NCI-H1417 (cell line): ENCODE results near the gene RFTN1.

Source experiments
- DNase-seq, 3 experiments: peaks; one replicate each; lab custom pipeline; 2025; lab: John Stamatoyannopoulos, UW

RFTN1 gene

GRCh38 chr3:16466822-16467221 lies 46.7 kb downstream of the RFTN1 start:
- DNase-seq: no peak

DNA sequence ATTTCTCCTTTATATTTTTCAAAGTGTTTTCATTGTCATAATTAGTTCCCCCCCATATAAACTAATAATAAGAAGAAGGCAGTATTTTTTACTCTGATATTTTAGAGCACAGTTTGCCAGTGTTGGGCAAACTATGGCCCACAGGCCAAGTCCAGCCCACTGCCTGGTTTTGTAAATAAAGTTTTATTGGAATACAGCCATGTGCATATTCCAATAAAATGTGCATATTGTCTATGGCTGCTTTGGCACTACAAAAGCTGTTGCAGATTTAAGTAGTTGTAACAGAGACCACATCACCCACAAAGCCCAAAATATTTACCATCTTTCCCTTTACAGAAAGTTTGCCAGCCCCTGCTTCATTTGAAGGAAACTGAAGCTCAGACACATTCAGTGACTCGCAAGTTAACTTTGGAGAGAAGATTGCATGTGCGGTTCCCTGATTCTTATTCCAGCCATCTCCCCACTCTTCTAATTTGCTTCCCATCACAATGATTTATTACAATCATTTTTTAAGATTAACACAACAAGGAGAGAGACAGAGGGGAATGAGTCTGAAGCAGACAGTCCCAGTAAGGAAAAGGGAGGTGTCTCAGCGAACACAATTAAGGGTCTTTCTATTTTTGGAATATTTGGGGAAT lies 48.9 kb downstream of the RFTN1 start:
- no peak for DNase-seq

DNA sequence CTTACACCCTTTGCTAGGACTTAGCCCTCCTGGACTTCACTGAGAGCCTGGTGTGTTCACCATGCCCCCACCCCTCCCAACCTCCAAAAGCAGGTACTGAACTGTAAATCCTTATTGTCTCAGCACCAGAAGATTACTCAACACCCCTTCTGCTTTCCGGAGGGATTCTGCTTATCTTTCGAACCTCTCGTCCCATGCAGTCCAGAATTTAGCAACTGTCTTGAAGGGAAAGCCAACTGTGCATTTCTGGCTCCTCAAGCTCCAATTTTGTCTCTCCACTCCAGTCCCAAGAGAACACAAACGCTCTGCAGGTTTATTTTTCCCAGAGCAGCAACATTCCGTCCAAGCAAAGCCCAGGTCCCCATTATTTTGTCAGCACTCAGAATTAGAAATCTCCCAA lies 49.6 kb downstream of the RFTN1 start:
- DNase-seq: no peak

DNA sequence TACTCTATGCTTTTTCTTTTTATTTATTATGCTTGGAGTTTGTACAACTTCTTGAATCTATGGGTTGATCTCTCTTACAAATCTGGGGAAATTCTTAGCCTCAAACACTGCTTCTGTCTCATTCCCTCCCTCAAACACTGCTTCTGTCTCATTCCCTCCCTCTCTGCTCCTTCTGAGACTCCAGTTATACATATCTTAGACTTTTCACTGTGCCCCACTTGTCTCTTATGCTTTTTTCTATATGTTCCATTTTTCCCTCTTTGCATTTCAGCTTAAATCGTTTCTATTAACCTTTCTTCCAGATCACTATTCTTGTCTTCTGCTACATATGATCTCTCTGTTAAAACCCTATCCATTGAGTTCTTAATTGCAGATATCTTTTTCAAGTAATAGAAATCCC lies 50.4 kb downstream of the RFTN1 start:
- DNase-seq: no peak

GRCh38 chr3:16462679-16463078 lies 50.8 kb downstream of the RFTN1 start:
- DNase-seq: no peak

DNA sequence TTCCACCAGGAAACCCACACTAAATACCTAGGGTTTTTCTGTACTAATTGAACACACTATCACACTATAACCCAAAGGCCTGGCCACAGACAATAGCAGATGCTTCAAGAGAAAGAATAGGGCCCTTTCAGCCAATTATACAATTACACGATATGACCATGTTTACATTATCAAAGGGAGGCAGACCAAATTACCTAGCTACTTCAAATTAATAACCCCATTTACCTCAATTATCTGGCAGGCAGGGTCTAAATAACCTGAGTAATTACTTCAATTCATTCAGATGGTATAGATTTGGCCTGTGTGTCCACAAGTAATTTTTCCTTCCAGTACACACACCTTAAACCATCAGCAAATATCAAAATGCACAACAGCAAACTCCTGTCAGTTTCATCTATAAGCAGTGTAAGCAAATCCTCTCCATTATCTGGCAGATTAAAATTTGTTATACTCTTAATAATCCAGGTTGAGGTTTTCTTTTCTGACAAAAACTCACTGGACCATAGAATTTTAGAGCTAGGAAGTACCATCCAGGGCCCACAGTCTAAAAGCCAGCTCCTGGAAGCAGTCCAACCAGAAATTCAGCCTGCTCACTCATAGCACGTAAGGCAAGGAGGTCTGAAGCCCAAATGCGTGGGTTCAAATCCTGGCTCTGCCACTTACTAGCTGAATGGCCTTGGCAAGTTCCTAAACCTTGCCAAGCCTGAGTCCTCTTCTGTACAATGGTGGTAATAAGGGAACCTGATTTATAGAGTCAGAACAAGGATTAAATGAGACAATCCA lies 51.8 kb downstream of the RFTN1 start:
- peak in 2 of 3 experiments; percentile 78 to 97 for DNase-seq

GRCh38 chr3:16460886-16461285 lies 52.6 kb downstream of the RFTN1 start:
- peak in 2 of 3 experiments; percentile 42 to 80 for DNase-seq

DNA sequence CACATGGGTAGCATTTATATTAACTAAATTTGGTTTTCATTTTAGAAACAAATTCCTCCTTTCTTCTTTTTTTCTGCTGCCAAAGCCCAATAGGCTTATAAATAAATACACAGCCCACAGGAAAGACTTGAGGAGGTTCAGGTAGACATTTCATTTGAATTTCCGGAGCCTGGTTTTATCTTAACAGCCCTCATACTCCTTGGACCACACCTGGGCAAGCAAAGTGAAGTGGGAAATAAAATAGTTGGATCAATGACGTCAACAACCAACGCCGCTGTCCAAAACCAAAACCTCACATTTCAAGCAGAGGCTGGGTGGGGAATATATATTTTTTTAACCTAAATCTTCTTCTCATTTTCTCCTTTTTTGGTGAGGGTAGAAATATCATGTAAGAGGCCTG lies 53.2 kb downstream of the RFTN1 start:
- DNase-seq: no peak

DNA sequence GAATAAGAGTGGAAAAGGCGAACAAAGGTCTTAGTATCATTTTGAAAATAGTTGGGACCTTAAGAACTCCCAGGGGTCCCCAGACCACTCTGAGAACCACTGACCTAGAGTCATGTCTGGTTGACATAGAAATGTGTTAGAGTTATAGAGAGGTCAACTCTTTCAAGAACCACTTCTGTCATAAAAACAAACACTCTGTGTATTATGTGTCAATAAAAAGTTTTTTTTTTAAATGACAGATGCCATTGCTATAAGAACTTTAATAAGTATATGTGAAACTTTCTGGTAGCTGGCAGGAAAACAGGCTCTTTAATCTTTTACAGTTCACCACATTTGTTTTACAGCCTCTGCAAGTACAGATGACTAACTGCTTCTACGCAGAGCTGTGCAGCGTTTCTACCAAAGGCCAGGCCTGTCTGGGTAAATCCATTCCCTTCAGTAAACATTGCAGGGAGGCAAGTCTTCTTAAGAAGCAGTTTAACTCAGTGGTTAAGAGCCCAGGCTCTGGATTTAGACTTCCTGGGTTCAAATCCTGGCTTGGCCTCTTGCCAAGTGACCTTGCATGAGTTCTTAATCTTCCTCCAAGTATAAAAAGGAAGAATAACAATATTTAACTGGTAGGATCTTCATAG lies 56.6 kb downstream of the RFTN1 start:
- DNase-seq: no peak

DNA sequence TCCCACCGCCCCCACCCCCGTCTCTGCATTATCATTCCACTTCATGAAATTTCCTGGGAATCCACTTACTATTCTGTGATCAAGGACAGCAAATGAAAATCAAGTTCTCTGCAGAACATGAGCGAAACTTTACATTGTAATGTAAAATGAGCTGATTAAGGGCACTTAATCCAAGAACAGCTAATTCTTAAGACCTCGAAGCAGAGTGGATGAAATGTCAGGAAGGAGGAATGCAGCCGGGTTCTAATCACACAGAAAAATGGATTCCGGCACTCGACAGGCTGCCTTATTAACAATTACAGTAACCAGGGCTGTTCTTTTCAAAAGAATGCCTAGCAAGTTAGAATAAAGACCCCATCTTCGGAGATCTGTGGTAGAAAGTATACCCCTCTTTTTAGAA lies 57.5 kb downstream of the RFTN1 start:
- no peak for DNase-seq

- no peak for DNase-seq
Observed at GRCh38 chr3:16455001-16455400, 58.5 kb downstream of the RFTN1 start.

DNA sequence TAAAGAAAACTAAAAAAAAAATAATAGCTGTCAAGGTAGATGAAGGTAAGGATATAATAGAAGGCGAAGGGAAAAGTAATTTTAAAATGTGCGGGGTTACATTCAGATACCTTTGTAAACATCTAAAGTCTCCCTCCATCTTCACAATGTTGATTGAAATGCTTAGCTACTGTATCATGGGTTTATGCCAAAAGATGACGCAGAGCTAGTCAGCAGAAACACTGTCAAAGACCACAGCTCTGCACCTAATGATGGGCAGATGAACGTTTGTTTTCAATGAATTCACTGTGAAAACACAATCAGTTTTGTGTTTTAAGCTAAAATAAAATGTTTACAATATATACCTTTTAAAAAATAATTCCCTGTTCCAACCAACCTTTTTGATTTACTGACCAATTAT lies 61.2 kb downstream of the RFTN1 start:
- DNase-seq: no peak

DNA sequence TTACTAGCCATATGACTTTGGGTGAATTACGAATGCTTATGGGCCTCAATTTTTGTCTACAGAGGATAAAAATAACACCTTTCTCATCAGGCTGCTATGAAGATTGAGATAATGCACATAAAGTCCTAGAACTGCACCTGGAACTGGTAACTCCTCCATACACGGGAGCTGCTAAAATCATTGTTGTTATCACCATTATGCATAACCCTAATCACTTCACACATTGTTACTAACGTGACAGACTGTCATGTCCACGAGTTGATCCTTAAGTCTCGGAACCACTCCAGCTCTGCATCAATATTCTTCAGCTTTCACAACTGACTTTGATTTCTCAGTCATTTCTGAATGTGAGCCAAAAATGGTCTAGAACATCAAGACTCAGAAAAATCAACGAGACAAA lies 64.1 kb downstream of the RFTN1 start:
- no peak for DNase-seq

GRCh38 chr3:16448639-16449070 lies 64.8 kb downstream of the RFTN1 start:
- peak in 2 of 3 experiments; percentile 4 to 19 for DNase-seq

DNA sequence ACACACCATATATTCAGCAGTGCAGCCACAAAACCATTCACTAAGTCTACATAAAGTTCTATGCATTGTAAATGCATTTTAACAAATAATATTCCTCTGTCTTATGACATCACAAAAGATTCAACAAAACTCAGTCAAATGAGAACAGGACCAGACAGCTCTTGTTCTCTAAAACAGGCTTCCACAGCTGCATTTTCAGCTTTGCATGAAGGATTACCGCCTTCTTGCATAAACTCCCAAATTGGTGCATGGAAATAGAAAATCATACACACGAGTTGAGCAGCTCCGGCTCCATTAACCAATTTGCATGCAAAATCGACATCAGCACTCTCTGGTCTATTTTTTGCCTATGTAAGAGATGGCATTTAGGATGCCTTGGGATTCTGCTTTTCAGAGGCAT lies 66.4 kb downstream of the RFTN1 start:
- DNase-seq: no peak

DNA sequence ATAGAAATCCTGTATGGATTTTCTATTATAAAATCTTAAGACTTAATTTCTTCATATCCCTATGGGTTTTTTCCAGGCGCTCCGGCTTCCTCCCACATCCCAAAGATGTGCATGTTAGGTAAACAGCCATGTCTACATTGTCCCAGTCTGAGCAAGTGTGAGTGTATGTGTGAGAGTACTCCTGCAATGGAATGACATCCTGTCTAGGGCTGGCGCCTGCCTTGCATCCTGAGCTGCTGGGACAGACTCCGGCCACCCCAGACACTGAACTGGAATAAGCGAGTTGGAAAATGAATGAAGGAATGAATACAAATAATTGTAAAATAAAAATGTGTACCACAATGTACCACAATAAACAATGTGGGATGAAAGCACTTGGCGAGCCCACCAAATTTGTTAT lies 69.2 kb downstream of the RFTN1 start:
- DNase-seq: no peak

DNA sequence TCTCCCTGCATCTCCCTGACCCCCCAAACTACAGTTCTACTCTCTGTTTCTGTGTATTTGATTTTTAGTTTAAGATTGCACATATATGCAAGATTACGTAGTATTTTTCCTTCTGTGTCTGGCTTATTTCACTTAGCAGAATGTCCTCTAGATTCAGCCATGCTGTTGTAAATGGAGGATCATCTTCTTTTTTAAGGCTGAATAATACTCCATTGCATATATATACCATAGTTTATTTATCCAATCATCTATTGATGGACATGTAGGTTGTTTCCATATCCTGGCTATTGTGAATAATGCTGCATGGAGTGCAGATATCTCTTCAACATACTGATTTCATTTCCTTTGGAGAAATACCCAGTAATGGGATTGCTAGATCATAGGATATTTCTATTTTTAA lies 70.8 kb downstream of the RFTN1 start:
- no peak for DNase-seq

DNA sequence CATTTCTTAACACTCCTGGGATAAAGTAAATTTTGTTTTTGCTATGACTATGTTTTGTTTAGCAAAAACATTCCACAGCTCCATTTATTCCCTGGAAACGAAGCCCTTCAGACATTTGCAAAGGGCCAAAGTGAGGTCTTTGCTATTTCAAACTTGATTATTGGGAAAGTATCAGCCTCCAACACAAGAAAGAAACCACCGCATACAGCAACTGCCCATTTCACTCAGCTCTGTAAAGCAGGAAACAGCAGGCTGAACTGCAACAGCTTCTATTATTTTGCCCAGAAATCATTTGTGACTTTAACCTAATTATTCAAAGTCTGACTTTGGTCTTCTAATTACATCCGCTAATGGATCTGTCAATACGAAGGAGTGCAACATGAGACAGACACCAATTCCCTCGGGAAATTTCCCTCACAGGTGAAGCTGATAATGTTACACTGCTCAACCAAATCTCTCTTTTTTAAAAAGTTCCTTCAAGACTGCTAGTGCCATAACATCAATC lies 72.1 kb downstream of the RFTN1 start:
- peak; percentile 28 to 83 (median 64) for DNase-seq

DNA sequence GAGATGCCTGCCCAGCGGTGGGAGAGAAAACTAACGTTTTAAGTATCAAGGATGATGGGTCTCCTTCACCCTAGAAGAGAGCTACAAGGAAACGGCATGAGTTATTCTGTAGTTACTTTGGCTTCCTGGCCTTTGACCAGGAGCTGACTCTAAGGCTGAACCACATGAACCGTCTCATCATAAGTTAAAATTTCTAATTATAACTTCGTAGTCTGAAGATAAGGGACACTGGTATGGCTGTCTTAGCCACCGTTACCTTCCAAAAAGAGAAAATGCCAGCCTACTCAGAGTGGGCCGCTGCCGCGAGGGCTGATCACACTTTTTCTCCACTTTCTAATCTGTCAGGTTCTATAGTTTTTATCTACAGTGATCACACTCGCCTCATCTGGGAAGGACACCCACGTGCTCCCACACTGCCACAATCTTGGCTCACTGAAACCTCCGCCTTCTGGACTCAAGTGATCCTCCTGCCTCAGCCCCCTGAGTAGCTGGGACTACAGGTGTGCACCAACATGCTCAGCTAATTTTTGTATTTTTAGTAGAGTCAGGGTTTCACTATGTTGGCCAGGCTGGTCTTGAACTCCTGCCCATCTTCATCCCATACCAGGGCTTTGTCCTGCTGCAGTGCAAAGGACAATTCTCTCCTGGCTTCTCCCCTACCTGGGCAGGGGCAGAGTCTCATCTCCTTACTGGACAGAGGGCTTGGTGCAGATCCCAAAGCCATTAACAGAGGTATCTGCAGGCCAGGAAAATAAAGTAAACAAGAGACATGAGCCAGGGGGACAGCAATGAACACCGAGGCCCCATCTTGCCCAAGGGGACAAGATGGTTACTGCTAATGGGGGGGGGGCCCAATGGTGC lies 73.4 kb downstream of the RFTN1 start:
- DNase-seq: no peak

DNA sequence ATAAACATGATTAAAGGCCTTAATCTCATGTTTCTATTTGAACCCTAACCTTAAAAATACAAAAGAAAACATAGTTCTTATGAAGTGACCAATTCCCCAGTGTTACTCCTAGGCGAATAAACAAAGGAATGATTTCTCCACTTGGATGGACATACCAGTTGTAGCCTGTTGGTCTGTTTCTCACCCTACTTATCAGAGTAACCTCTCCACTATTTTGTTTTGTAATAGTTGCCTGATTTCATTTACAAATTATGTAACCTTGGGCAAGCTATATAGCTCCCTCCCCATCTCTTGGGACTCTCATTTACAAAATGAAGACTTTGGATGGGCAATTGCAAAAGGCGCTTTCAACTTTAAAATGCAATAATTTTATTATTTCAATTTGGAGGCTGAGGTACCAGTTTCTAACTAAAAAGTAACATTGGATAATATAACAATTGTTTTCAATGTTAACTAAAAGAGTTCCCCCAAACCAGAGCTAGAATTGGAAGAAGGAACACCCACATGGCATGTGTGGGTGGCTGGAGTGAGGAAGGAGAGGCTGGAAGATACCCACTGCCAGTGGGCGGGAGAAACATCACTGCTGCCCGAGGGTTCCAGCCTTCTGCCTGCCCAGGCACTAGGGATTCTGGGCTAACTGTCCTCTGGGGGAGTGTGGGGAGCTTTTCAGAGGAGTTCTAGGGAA lies 74.2 kb downstream of the RFTN1 start:
- no peak for DNase-seq

- no peak for DNase-seq
Observed at GRCh38 chr3:16437640-16438039, 75.9 kb downstream of the RFTN1 start.
